Natural killer cell treated with Interleukin-12 subunit alpha and Interleukin-12 subunit beta and Interleukin-15 and Interleukin-18, amount 100 ng/mL, for 72 hours (primary cell): ENCODE measurements around the gene DNAH17. TPM values are rescaled to one million over a fixed set of nuclear protein-coding genes. Genes with fewer than 3 reads are reported as not detected.
"Not testable (repeated sequence)": the region's sequence is repeated elsewhere in the genome, so short reads cannot be mapped to it uniquely, and the experiment has no call there.

Experiments used
- ATAC-seq, 2 donors: fragments of 150-1000 bp; cut with Tn5 transposase in 1 of 2; sonication (Bioruptor Pico), chemical (Tn5 transposase) in 1 of 2; 2 replicates each; pipeline ENCODE4 v1.10.0; 2021
- DNase-seq: peaks from one replicate; pipeline ENCODE4 v3.0.0; 2022; ENCODE audit warnings: low spot score
- H3K27ac Mint-ChIP-seq, 2 donors: 1 replicate in 1 of 2; 2 replicates in 1 of 2; pipeline ENCODE4 v1.8.0; 2022; ENCODE audit warnings: mixed read lengths in 2 of 2, mild to moderate bottlenecking in 1 of 2, moderate library complexity in 1 of 2
- H3K27me3 Mint-ChIP-seq, 2 donors: 1 replicate in 1 of 2; 2 replicates in 1 of 2; pipeline ENCODE4 v1.8.0; 2022; ENCODE audit warnings: mixed read lengths in 2 of 2
- H3K36me3 Mint-ChIP-seq: one replicate; pipeline ENCODE4 v1.8.0; 2022; ENCODE audit warnings: mixed read lengths
- H3K4me1 Mint-ChIP-seq, 2 donors: 1 replicate in 1 of 2; 2 replicates in 1 of 2; pipeline ENCODE4 v1.8.0; 2022; ENCODE audit warnings: low read depth in 2 of 2, mixed read lengths in 2 of 2, mild to moderate bottlenecking in 1 of 2
- H3K4me3 Mint-ChIP-seq: one replicate; pipeline ENCODE4 v1.8.0; 2022; ENCODE audit warnings: mixed read lengths
- H3K9me3 Mint-ChIP-seq: 2 replicates; pipeline ENCODE4 v1.8.0; 2022; ENCODE audit warnings: mixed read lengths
- total RNA-seq, 2 donors: library from RNA; stranded (reverse); gene quantifications; one replicate each; pipeline ENCODE4 v1.2.3, GENCODE V29; 2022

The DNAH17 gene
- total RNA-seq, 2 donors from 2014 or later = 0.14 to 0.22 TPM

- not testable (repeated sequence) for ATAC-seq, H3K27me3 Mint-ChIP-seq, H3K4me3 Mint-ChIP-seq, DNase-seq, H3K27ac Mint-ChIP-seq, H3K9me3 Mint-ChIP-seq, H3K36me3 Mint-ChIP-seq, H3K4me1 Mint-ChIP-seq
These were observed 73.8 kb downstream of the DNAH17 start for GRCh38 chr17:78503388-78503787.

- H3K36me3 Mint-ChIP-seq = no peaks in the 10 kb centered on the region
- H3K4me3 Mint-ChIP-seq = no peak overlapping the region
- H3K27me3 Mint-ChIP-seq = no peaks in the 10 kb centered on the region
- no peak overlapping the region for H3K27ac Mint-ChIP-seq
- DNase-seq (no peak), ATAC-seq (no peak)
- no peaks in the 10 kb centered on the region for H3K9me3 Mint-ChIP-seq
- H3K4me1 Mint-ChIP-seq = no peaks in the 10 kb centered on the region
These were observed 74.5 kb downstream of the DNAH17 start for GRCh38 chr17:78502611-78503148.

- Mint-ChIP-seq H3K27me3 (no peaks in the 10 kb centered on the region), H3K36me3 (no peaks in the 10 kb centered on the region), H3K4me3 (no peak overlapping the region), H3K9me3 (no peaks in the 10 kb centered on the region), H3K4me1 (no peaks in the 10 kb centered on the region), H3K27ac (no peak overlapping the region)
- ATAC-seq = peak in 1 of 2 donors; percentile 18
- no peak for DNase-seq
These were observed 75.8 kb downstream of the DNAH17 start for GRCh38 chr17:78501241-78502036.

- no peak overlapping the region for H3K4me3 Mint-ChIP-seq
- DNase-seq (no peak), ATAC-seq (no peak)
- H3K27ac Mint-ChIP-seq = no peak overlapping the region
- no peaks in the 10 kb centered on the region for H3K36me3 Mint-ChIP-seq
- no peaks in the 10 kb centered on the region for H3K9me3 Mint-ChIP-seq
- no peaks in the 10 kb centered on the region for H3K4me1 Mint-ChIP-seq
- H3K27me3 Mint-ChIP-seq = no peaks in the 10 kb centered on the region
These were observed 76.4 kb downstream of the DNAH17 start for GRCh38 chr17:78500806-78501205.

- Mint-ChIP-seq H3K27me3 (no peaks in the 10 kb centered on the region), H3K27ac (no peak overlapping the region), H3K4me3 (no peak overlapping the region), H3K9me3 (no peaks in the 10 kb centered on the region), H3K4me1 (no peaks in the 10 kb centered on the region), H3K36me3 (no peaks in the 10 kb centered on the region)
- ATAC-seq (no peak), DNase-seq (no peak)
These were observed 77.3 kb downstream of the DNAH17 start for GRCh38 chr17:78499715-78500540.

GRCh38 chr17:78498848-78499247 lies 78.3 kb downstream of the DNAH17 start:
- H3K36me3 Mint-ChIP-seq = no peaks in the 10 kb centered on the region
- no peak for ATAC-seq
- no peak overlapping the region for H3K4me3 Mint-ChIP-seq
- no peak for DNase-seq
- no peaks in the 10 kb centered on the region for H3K27me3 Mint-ChIP-seq
- H3K9me3 Mint-ChIP-seq = no peaks in the 10 kb centered on the region
- no peaks in the 10 kb centered on the region for H3K4me1 Mint-ChIP-seq
- no peak overlapping the region for H3K27ac Mint-ChIP-seq

- no peaks in the 10 kb centered on the region for H3K9me3 Mint-ChIP-seq
- no peak overlapping the region for H3K27ac Mint-ChIP-seq
- H3K4me3 Mint-ChIP-seq = no peak overlapping the region
- H3K4me1 Mint-ChIP-seq = no peaks in the 10 kb centered on the region
- no peaks in the 10 kb centered on the region for H3K27me3 Mint-ChIP-seq
- DNase-seq (no peak), ATAC-seq (peak in 1 of 2 donors; percentile 65)
- no peaks in the 10 kb centered on the region for H3K36me3 Mint-ChIP-seq
These were observed 80.1 kb downstream of the DNAH17 start for GRCh38 chr17:78497115-78497540.

- Mint-ChIP-seq H3K4me1 (no peaks in the 10 kb centered on the region), H3K27ac (no peak overlapping the region), H3K36me3 (no peaks in the 10 kb centered on the region), H3K4me3 (no peak overlapping the region), H3K9me3 (no peaks in the 10 kb centered on the region), H3K27me3 (no peaks in the 10 kb centered on the region)
- no peak for DNase-seq
- no peak for ATAC-seq
These were observed 80.9 kb downstream of the DNAH17 start for GRCh38 chr17:78496311-78496710.

GRCh38 chr17:78495634-78496033 lies 81.6 kb downstream of the DNAH17 start:
- Mint-ChIP-seq H3K27ac (no peak overlapping the region), H3K4me1 (no peaks in the 10 kb centered on the region), H3K27me3 (no peaks in the 10 kb centered on the region), H3K36me3 (no peaks in the 10 kb centered on the region), H3K9me3 (no peaks in the 10 kb centered on the region), H3K4me3 (no peak overlapping the region)
- DNase-seq (no peak), ATAC-seq (no peak)

- DNase-seq (no peak), ATAC-seq (no peak)
- no peak overlapping the region for H3K4me3 Mint-ChIP-seq
- H3K4me1 Mint-ChIP-seq = no peaks in the 10 kb centered on the region
- no peaks in the 10 kb centered on the region for H3K9me3 Mint-ChIP-seq
- H3K36me3 Mint-ChIP-seq = no peaks in the 10 kb centered on the region
- H3K27ac Mint-ChIP-seq = no peak overlapping the region
- H3K27me3 Mint-ChIP-seq = no peaks in the 10 kb centered on the region
These were observed 82.4 kb downstream of the DNAH17 start for GRCh38 chr17:78494696-78495330.

- no peak overlapping the region for H3K4me3 Mint-ChIP-seq
These were observed 83.1 kb downstream of the DNAH17 start for GRCh38 chr17:78493853-78494695.

GRCh38 chr17:78493450-78493849 lies 83.7 kb downstream of the DNAH17 start:
- Mint-ChIP-seq H3K36me3 (no peaks in the 10 kb centered on the region), H3K9me3 (no peaks in the 10 kb centered on the region), H3K4me3 (no peak overlapping the region), H3K27ac (no peak overlapping the region), H3K27me3 (peaks cover 0 to under 1% of the 10 kb centered on the region in 2 donors), H3K4me1 (no peaks in the 10 kb centered on the region)
- DNase-seq = no peak
- ATAC-seq = no peak

More at GRCh38 chr17:78493853-78494695, 83.1 kb downstream of the DNAH17 start:
- DNase-seq = no peak
- Mint-ChIP-seq H3K4me1 (no peaks in the 10 kb centered on the region), H3K27ac (no peak overlapping the region), H3K36me3 (no peaks in the 10 kb centered on the region), H3K9me3 (no peaks in the 10 kb centered on the region), H3K27me3 (no peaks in the 10 kb centered on the region)
- no peak for ATAC-seq
